H1 (cell line): ENCODE results near the gene FDPS. TPM values are rescaled to one million over a fixed set of nuclear protein-coding genes. Genes with fewer than 3 reads are reported as not detected.

Experiments
- CTCF ChIP-seq, 3 experiments: IDR thresholded peaks; 1 replicate in 2 of 3; 2 replicates in 1 of 3; pipeline versions ENCODE4 v1.5.1 to v1.6.1; 2011; ENCODE audit warnings: low read length in 3 of 3, mild to moderate bottlenecking in 3 of 3, inconsistent platforms in 2 of 3, low read depth in 1 of 3, moderate library complexity in 1 of 3; ENCODE audit not compliant: insufficient read depth in 1 of 3; ENCODE audit errors: control extremely low read depth in 1 of 3
- EP300 ChIP-seq, 2 experiments: IDR thresholded peaks; 1 replicate in 1 of 2; 2 replicates in 1 of 2; pipeline ENCODE4 v1.6.1; 2011 to 2012; ENCODE audit warnings: low read depth in 2 of 2, low read length in 2 of 2, mild to moderate bottlenecking in 2 of 2, borderline replicate concordance in 1 of 2, inconsistent platforms in 1 of 2, moderate library complexity in 1 of 2
- KDM4A ChIP-seq: IDR thresholded peaks from one replicate; pipeline ENCODE4 v1.7.1; 2012; ENCODE audit warnings: low read depth, mild to moderate bottlenecking, moderate library complexity, low read length, inconsistent platforms; ENCODE audit not compliant: severe bottlenecking
- KDM5A ChIP-seq: fragments of 200-600 bp; IDR thresholded peaks from 2 replicates; pipeline ENCODE4 v1.7.1; 2012; ENCODE audit warnings: mild to moderate bottlenecking, low read length, inconsistent platforms, mixed read lengths
- POLR2A ChIP-seq, 2 experiments: IDR thresholded peaks; 1 replicate in 1 of 2; 2 replicates in 1 of 2; pipeline ENCODE4 v1.6.1; 2011; ENCODE audit warnings: low read depth in 2 of 2, low read length in 2 of 2, mild to moderate bottlenecking in 2 of 2; ENCODE audit errors: control extremely low read depth in 1 of 2
- polyA plus RNA-seq, 7 experiments: library from polyadenylated mRNA; depleted of rRNA in 3 of 7; stranded (reverse) in 5 of 7; unstranded in 2 of 7; fragments of >200 nt in 5 of 7; fragments of 200-250 nt in 2 of 7; gene quantifications; 1 replicate in 5 of 7; 2 replicates in 1 of 7; 4 replicates in 1 of 7; pipeline versions ENCODE4 v1.2.1 to v1.2.3, GENCODE V29; 2011 to 2013; ENCODE audit warnings: missing spikeins in 2 of 7, mixed read lengths in 2 of 7
- total RNA-seq: library from RNA; stranded (reverse); fragmentation: NEBNext Ultra II Directional; extraction: Animal tissue kit (Norgen Biotek cat#: 25700); gene quantifications from 2 replicates; pipeline ENCODE4 v1.2.1, GENCODE V29; 2021

FDPS gene
- total and polyA plus RNA-seq, 2 of the 8 experiments (the other 6 are each of a cell fraction or from before 2014, with no cell fraction given) = 267 to 368 TPM

- TF ChIP-seq KDM4A (peak; percentile 61), POLR2A (IDR thresholded peaks at IDR 0.05; ENCODE audit: control extremely low read depth in 1 of 2, low read depth in 2 of 2, low read length in 2 of 2) (no peak), EP300 (IDR thresholded peaks at IDR 0.05; ENCODE audit: borderline replicate concordance in 1 of 2, low read depth in 2 of 2, low read length in 2 of 2) (peak in 1 of 2 experiments; percentile 16; a peak in 1 of 3 replicates), CTCF (IDR thresholded peaks at IDR 0.05; ENCODE audit: control extremely low read depth in 1 of 3, insufficient read depth in 1 of 3, low read depth in 1 of 3, low read length in 3 of 3) (peak in 2 of 3 experiments; percentile 85 to 92; a peak in 3 of 4 replicates), KDM5A (0 out of 2 replicates have a peak, but pooled peaks have one; percentile 50)
Observed at GRCh38 chr1:155322953-155323728, 14.5 kb downstream of the FDPS start (continued).
